BLaER1 (cell line): Measurements from ENCODE around the gene DZIP3.

Experiments
- H3K27ac ChIP-seq: shearing (Covaris generic); formaldehyde crosslinking; 2 replicates; pipeline ENCODE4 v1.8.1; 2022
- H3K27me3 ChIP-seq: shearing (Covaris generic); formaldehyde crosslinking; 2 replicates; pipeline ENCODE4 v1.8.1; 2022
- H3K36me3 ChIP-seq: shearing (Covaris generic); formaldehyde crosslinking; 2 replicates; pipeline ENCODE4 v1.8.1; 2022
- H3K4me1 ChIP-seq: shearing (Covaris generic); formaldehyde crosslinking; 2 replicates; pipeline ENCODE4 v1.8.1; 2022
- H3K4me2 ChIP-seq: shearing (Covaris generic); formaldehyde crosslinking; 2 replicates; pipeline ENCODE4 v1.8.1; 2022
- H3K4me3 ChIP-seq: shearing (Covaris generic); formaldehyde crosslinking; 2 replicates; pipeline ENCODE4 v1.8.1; 2022
- H3K9ac ChIP-seq: shearing (Covaris generic); formaldehyde crosslinking; 2 replicates; pipeline ENCODE4 v1.8.1; 2022
- H3K9me3 ChIP-seq: shearing (Covaris generic); formaldehyde crosslinking; 2 replicates; pipeline ENCODE4 v1.8.1; 2022
- H4K20me1 ChIP-seq: shearing (Covaris generic); formaldehyde crosslinking; 2 replicates; pipeline ENCODE4 v1.8.1; 2022
- Cebpa-rat ChIP-seq: shearing (Covaris generic); IDR thresholded peaks from 2 replicates; pipeline ENCODE4 v1.8.1; 2022

DZIP3 gene, protein sequence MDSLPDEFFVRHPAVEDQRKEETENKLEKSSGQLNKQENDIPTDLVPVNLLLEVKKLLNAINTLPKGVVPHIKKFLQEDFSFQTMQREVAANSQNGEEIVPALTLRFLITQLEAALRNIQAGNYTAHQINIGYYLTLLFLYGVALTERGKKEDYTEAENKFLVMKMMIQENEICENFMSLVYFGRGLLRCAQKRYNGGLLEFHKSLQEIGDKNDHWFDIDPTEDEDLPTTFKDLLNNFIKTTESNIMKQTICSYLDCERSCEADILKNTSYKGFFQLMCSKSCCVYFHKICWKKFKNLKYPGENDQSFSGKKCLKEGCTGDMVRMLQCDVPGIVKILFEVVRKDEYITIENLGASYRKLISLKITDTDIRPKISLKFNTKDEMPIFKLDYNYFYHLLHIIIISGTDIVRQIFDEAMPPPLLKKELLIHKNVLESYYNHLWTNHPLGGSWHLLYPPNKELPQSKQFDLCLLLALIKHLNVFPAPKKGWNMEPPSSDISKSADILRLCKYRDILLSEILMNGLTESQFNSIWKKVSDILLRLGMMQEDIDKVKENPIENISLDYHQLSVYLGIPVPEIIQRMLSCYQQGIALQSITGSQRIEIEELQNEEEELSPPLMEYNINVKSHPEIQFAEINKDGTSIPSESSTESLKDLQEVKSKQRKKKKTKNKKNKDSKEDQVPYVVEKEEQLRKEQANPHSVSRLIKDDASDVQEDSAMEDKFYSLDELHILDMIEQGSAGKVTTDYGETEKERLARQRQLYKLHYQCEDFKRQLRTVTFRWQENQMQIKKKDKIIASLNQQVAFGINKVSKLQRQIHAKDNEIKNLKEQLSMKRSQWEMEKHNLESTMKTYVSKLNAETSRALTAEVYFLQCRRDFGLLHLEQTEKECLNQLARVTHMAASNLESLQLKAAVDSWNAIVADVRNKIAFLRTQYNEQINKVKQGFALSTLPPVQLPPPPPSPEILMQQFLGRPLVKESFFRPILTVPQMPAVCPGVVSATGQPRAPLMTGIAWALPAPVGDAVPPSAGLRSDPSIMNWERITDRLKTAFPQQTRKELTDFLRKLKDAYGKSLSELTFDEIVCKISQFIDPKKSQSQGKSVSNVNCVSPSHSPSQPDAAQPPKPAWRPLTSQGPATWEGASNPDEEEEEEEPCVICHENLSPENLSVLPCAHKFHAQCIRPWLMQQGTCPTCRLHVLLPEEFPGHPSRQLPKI

GRCh38 chr3:108589081-108589997 lies at the start of gene DZIP3, which contains the start of gene CIP2A:
DZIP3 (plus strand) TSS chr3:108589722; CDS start chr3:108605407, 15,685 bp downstream.
CIP2A (minus strand) TSS chr3:108589438; CDS start chr3:108589375, 63 bp downstream.
- peak within 1 kb of the TSS; percentile 83 for H3K4me3 ChIP-seq
- no peaks in the 10 kb centered on the region for H3K27me3 ChIP-seq
- peak within 1 kb of the TSS; percentile 83 for H3K4me2 ChIP-seq
- peaks cover 10% of the 10 kb centered on the region for H3K36me3 ChIP-seq
- peaks cover 18% of the 10 kb centered on the region; the same call in 1 of the 2 replicates for H4K20me1 ChIP-seq
- peaks cover 39% of the 10 kb centered on the region for H3K4me1 ChIP-seq
- TF ChIP-seq Cebpa-rat: no peak
- H3K9me3 ChIP-seq: no peaks in the 10 kb centered on the region
- peak within 1 kb of the TSS; percentile 92 for H3K9ac ChIP-seq
- H3K27ac ChIP-seq: peak within 1 kb of the TSS; percentile 95

DNA sequence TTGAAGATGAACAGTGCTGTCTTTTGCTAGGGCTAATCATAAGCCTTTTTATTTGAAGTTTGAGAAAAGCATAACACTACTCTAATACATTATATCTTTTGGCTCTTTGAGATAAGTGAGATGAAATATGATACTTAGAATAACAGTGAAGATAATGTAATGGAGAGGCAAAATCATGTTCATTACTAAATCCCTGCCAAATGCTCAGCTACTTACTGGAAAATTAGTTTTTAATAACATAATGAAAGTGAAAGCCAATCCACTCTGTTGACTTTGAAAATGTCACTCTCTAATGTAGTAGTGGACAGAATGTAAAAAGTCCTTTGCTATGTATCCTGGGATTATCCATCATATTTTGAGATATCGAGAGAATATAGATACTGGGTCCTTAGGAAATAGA lies 43.3 kb upstream of the DZIP3 start:
- H3K36me3 ChIP-seq: peaks cover 35% of the 10 kb centered on the region
- no peaks in the 10 kb centered on the region for H3K27me3 ChIP-seq
- no peak overlapping the region for H3K9ac ChIP-seq
- no peaks in the 10 kb centered on the region for H3K9me3 ChIP-seq
- H3K27ac ChIP-seq: no peak overlapping the region
- H4K20me1 ChIP-seq: no peaks in the 10 kb centered on the region
- no peak overlapping the region for H3K4me3 ChIP-seq
- TF ChIP-seq Cebpa-rat: no peak
- no peak overlapping the region for H3K4me2 ChIP-seq
- no peaks in the 10 kb centered on the region for H3K4me1 ChIP-seq

DNA sequence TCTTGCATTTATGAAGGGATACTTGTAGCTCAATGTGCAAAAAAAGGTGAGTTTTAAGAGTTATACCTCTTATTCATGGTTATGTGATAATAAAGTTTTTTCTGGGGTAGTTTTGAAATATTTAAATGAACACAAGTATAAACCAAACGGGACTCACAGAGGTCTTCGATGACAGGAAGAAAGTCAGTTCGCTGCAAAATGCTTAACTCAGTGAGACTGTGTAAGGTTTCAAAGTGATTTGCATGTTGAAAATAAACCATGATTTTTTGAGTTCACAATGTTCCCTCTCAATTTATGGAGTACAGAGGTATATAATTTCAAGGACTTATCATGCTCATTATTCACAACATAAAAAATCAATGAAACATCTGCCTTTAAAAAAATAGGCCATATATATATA lies 42.8 kb upstream of the DZIP3 start:
- TF ChIP-seq Cebpa-rat: no peak
- Histone ChIP-seq H3K27ac (no peak overlapping the region), H4K20me1 (no peaks in the 10 kb centered on the region), H3K4me1 (no peaks in the 10 kb centered on the region), H3K4me3 (no peak overlapping the region), H3K27me3 (no peaks in the 10 kb centered on the region), H3K36me3 (peaks cover 38% of the 10 kb centered on the region), H3K9me3 (no peaks in the 10 kb centered on the region), H3K9ac (no peak overlapping the region), H3K4me2 (no peak overlapping the region)

DNA sequence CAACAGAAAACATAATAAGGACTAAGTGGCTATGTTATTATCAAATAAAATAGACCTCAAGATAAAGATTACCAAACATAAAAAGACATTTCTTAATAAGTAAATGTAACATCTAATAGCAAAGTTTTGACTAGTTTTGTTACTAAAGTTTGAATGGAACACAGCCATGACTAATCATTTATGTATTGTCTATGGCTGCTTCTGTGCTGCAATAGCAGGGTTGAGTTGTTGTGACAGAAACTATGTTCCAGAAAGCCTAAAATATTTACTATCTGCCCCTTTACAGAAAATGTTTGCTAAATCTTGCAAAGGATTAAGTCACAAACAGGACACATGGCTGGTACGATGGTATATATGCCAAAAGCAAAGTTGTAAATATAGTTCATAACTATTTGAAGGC lies 41.2 kb upstream of the DZIP3 start:
- H3K9ac ChIP-seq: no peak overlapping the region
- TF ChIP-seq Cebpa-rat: no peak
- H3K9me3 ChIP-seq: no peaks in the 10 kb centered on the region
- H3K4me1 ChIP-seq: no peaks in the 10 kb centered on the region
- H3K27me3 ChIP-seq: no peaks in the 10 kb centered on the region
- H4K20me1 ChIP-seq: no peaks in the 10 kb centered on the region
- H3K36me3 ChIP-seq: peaks cover 36% of the 10 kb centered on the region
- no peak overlapping the region for H3K4me3 ChIP-seq
- H3K27ac ChIP-seq: no peak overlapping the region
- no peak overlapping the region for H3K4me2 ChIP-seq

- Histone ChIP-seq H4K20me1 (no peaks in the 10 kb centered on the region), H3K9me3 (no peaks in the 10 kb centered on the region), H3K4me2 (no peak overlapping the region), H3K4me1 (no peaks in the 10 kb centered on the region), H3K4me3 (no peak overlapping the region), H3K36me3 (peaks cover 33% of the 10 kb centered on the region), H3K9ac (no peak overlapping the region), H3K27me3 (no peaks in the 10 kb centered on the region), H3K27ac (no peak overlapping the region)
- no peak for TF ChIP-seq Cebpa-rat
Measured at GRCh38 chr3:108548886-108549285, 40.6 kb upstream of the DZIP3 start.

- Histone ChIP-seq H3K27me3 (no peaks in the 10 kb centered on the region), H3K4me3 (no peak overlapping the region), H3K4me2 (no peak overlapping the region), H3K27ac (no peak overlapping the region), H3K36me3 (peaks cover 57% of the 10 kb centered on the region), H3K9me3 (no peaks in the 10 kb centered on the region), H4K20me1 (no peaks in the 10 kb centered on the region), H3K9ac (no peak overlapping the region), H3K4me1 (no peaks in the 10 kb centered on the region)
- no peak for TF ChIP-seq Cebpa-rat
Measured at GRCh38 chr3:108552267-108553159, 37.0 kb upstream of the DZIP3 start.

DNA sequence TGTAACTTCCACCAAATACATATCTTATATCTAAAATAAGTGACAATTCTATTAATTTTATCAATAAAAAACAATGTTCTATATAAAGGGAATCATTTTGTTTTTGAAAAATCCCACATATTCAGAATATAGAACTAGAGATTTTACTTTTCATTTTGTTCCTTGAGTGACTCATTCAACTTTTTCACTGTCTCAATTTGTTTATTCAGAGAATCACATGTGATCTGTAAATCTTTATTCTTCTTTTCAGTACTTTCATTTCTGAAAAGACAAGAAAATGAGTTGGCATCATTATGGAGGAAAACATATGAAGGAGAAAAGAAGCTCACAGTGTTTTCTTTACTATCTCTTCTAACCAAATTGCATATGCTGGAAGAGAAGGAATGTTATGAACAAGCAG lies 35.3 kb upstream of the DZIP3 start:
- Histone ChIP-seq H3K9me3 (no peaks in the 10 kb centered on the region), H3K36me3 (peaks cover 60% of the 10 kb centered on the region), H3K27ac (no peak overlapping the region), H3K4me3 (no peak overlapping the region), H3K4me1 (no peaks in the 10 kb centered on the region), H3K27me3 (no peaks in the 10 kb centered on the region), H3K9ac (no peak overlapping the region), H3K4me2 (no peak overlapping the region), H4K20me1 (no peaks in the 10 kb centered on the region)
- TF ChIP-seq Cebpa-rat: no peak

DNA sequence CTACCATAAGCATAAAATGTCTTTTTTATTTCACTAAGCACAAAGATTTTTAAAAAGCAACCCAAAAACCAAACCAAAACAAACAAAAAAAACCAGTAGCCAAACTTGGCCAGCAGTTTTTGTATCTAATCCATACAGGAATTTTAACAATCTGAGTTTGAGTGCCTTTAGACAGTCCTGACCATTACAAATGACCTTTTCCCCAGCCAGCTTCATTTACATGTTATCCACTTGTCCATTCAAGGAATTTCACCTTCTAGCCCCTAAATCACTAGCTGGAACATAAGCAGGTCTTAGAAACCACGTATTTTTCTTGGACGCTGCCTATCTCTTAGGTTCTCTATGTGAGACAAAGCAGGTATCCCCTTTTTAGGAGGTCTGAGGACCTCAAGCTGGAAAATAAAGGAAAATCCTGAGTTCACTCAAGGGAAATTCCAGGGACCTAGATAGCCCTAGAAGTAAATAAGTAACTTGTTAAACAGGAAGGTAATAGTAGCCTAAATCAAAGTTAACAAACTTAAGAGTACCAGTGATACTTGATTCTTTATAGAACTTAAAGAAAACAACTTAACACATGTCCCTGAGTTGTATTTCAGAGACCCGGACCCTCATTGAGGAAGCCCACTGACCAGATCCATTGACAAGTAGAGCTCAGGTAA lies 34.5 kb upstream of the DZIP3 start:
- no peaks in the 10 kb centered on the region for H3K9me3 ChIP-seq
- no peak for TF ChIP-seq Cebpa-rat
- H3K4me2 ChIP-seq: no peak overlapping the region
- H3K4me3 ChIP-seq: no peak overlapping the region
- no peaks in the 10 kb centered on the region for H3K27me3 ChIP-seq
- no peak overlapping the region for H3K9ac ChIP-seq
- H3K36me3 ChIP-seq: peaks cover 67% of the 10 kb centered on the region
- no peaks in the 10 kb centered on the region for H3K4me1 ChIP-seq
- H3K27ac ChIP-seq: no peak overlapping the region
- no peaks in the 10 kb centered on the region for H4K20me1 ChIP-seq
